Activated naive CD8-positive, alpha-beta T cell treated with anti-CD3 and anti-CD28 coated beads, Interleukin-2, amount 50 U/mL, for 24 hours (primary cell): ENCODE data around the gene SLC24A5.

ENCODE experiments used
- ATAC-seq: fragments of 150-1000 bp; cut with Tn5 transposase; one replicate; pipeline ENCODE4 v1.10.0; 2021
- DNase-seq: peaks from one replicate; pipeline ENCODE4 v3.0.0; 2021
- H3K27ac Mint-ChIP-seq: one replicate; pipeline ENCODE4 v1.8.0; 2021; ENCODE audit warnings: mild to moderate bottlenecking, mixed read lengths
- H3K27me3 Mint-ChIP-seq: one replicate; pipeline ENCODE4 v1.8.0; 2021; ENCODE audit warnings: mixed read lengths
- H3K36me3 Mint-ChIP-seq: one replicate; pipeline ENCODE4 v1.8.0; 2021; ENCODE audit warnings: low read depth, mixed read lengths
- H3K4me1 Mint-ChIP-seq: one replicate; pipeline ENCODE4 v1.8.0; 2021; ENCODE audit warnings: mixed read lengths
- H3K4me3 Mint-ChIP-seq: one replicate; pipeline ENCODE4 v1.8.0; 2021; ENCODE audit warnings: mild to moderate bottlenecking, moderate library complexity, mixed read lengths
- H3K9me3 Mint-ChIP-seq: one replicate; pipeline ENCODE4 v1.8.0; 2021; ENCODE audit warnings: mixed read lengths

SLC24A5 gene

DNA sequence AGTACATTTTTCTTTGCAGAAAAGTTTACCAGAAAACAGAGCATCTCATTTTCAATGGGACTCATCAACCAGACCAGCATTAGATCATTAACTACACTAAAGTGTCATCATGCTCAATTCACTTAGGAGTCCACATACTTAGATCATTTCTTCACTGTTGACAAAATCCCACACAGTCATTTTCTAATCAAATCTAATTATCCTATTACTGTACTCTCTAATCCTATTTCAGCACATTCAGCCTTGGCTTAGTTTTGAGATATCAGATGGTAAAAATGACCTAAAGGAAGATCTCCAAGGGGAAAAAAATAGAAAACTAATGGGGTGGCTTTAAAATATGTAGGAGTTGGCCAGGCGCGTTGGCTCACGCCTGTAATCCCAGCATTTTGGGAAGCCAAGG is 65.5 kb downstream of the SLC24A5 start:
- H3K27ac Mint-ChIP-seq = no peak overlapping the region

DNA sequence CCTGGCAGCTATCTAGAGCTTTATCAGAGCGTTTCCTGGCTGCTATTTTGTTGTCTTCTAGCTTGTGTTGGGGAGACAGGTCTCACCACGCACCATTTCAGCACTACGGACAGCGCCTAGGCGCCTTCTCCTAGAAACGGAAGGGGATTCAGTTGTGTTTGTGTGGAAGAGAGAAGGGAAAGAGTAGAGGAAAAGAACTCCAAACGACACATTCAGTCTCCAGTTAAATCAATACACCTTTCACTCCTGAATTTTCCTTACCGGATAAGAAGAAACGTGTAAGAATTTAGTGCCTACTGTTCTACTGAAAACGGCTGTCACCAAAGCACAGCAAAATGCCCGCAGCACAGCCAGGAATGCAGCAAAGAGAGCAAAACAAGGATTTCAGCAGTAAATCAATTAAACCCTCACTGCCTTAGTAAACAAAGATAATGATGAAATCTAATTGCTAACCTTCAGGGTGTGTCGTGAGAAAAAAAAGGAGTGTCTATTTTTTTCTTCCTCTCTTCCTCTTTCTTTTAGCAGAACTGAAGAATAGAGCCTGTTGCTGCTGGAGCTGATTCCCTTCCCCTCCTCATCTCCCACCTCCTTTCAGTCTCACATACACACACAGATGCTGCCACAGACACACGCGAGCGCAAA is 70.3 kb downstream of the SLC24A5 start:
- Mint-ChIP-seq H3K4me3 (peak overlapping the region; percentile 52), H3K9me3 (peaks cover 9% of the 10 kb centered on the region), H3K27me3 (peaks cover 46% of the 10 kb centered on the region), H3K4me1 (peaks cover 4% of the 10 kb centered on the region), H3K27ac (no peak overlapping the region), H3K36me3 (no peaks in the 10 kb centered on the region)
- DNase-seq (peak; percentile 49), ATAC-seq (no peak)

More for the DNA sequence above, 65.5 kb downstream of the SLC24A5 start:
- H3K9me3 Mint-ChIP-seq = peaks cover 4% of the 10 kb centered on the region
- no peak for ATAC-seq
- H3K4me1 Mint-ChIP-seq = peaks cover under 1% of the 10 kb centered on the region
- no peak for DNase-seq
- peaks cover 26% of the 10 kb centered on the region for H3K27me3 Mint-ChIP-seq
- H3K4me3 Mint-ChIP-seq = no peak overlapping the region
- H3K36me3 Mint-ChIP-seq = no peaks in the 10 kb centered on the region

DNA sequence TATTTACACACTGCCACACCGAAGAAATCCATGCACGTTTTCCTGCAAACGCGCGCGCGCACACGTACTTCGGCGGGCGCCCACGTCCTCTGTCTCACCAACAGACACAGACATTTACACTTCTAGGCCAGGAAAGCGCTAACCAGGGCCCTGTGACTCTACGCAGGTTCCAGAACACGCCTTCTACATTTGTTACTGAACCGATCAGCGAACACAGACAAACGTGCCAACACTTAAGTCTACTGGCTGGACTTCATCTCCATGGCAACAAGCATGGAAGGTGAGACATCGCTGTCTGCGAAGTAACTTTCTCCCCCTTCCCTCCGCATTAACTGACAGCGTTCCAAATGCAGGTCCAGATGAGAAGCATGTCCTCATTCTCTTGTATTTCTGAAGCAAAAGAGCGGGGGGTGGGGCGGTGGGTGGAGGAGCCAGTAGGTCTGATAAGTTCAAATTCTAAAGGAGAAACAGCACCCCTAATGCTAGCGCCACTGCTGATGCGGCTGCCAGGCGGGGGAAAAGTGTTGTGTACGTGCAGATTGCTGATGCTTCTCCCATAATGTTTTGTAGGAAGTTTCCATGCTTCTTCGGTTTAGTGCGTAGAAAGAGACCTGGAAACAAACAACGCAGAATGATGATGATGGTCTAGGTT is 70.9 kb downstream of the SLC24A5 start, which contains the start of gene CTXN2:
CTXN2 (plus strand) TSS at position 92 of the 652 bp plus-strand sequence. CDS start 9,636 bp downstream, outside the sequence.
- Mint-ChIP-seq H3K4me3 (peak within 1 kb of the TSS; percentile 52), H3K27me3 (peaks cover 45% of the 10 kb centered on the region)
- no peak for ATAC-seq

More for the DNA sequence above, 70.9 kb downstream of the SLC24A5 start, which contains the start of gene CTXN2:
- Mint-ChIP-seq H3K36me3 (no peaks in the 10 kb centered on the region), H3K9me3 (peaks cover 9% of the 10 kb centered on the region), H3K27ac (no peak within 1 kb of the TSS), H3K4me1 (peaks cover 4% of the 10 kb centered on the region)
- no peak for DNase-seq
